LHCN-M2 (cell line): ENCODE measurements around the gene AGTRAP. TPM values are rescaled to one million over a fixed set of nuclear protein-coding genes. Genes with fewer than 3 reads are reported as not detected.

Experiments used
- DNase-seq: peaks from one replicate; pipeline ENCODE4 v3.0.0-alpha.2; 2012; ENCODE audit warnings: low read depth
- polyA plus RNA-seq: library from polyadenylated mRNA; unstranded; fragments of >200 nt; gene quantifications from one replicate; pipeline ENCODE4 v1.2.1, GENCODE V29; 2012; ENCODE audit warnings: missing spikeins
- total RNA-seq: library from RNA; depleted of rRNA; stranded (reverse); fragments of >200 nt; gene quantifications from 2 replicates; pipeline ENCODE4 v1.2.3, GENCODE V29; 2014; rRNA removed

Gene AGTRAP
- 35.8 and 39.4 TPM in 2 replicates for total RNA-seq
- 31.9 TPM for polyA plus RNA-seq

- peak; percentile 81 for DNase-seq
These were observed at the start of gene AGTRAP for GRCh38 chr1:11735854-11736745. AGTRAP (plus strand) TSS chr1:11736136; CDS start chr1:11736209, 73 bp downstream.

DNA sequence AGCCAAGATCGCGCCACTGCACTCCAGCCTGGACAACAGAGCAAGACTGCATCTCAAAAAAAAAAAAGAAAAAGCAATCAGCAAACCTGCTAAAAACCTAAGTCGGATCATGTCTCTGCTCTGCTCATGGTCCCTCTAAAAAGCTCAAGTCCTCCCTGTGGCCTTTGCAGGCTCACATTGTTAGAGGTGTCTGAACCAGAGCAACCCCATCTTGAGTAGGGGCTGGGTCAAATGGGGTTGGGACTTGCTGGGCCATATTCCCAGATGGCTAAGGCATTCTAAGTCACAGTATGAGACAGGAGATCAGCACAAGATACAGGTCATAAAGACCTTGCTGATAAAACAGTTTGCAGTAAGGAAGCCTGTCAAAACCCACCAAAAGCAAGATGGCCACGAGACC lies 47.4 kb upstream of the AGTRAP start:
- no peak for DNase-seq

GRCh38 chr1:11690397-11691301 lies 45.3 kb upstream of the AGTRAP start:
- DNase-seq = no peak

- no peak for DNase-seq
These were observed 44.5 kb upstream of the AGTRAP start, which contains the start of gene DRAXIN for GRCh38 chr1:11691302-11691914. DRAXIN (plus strand) TSS chr1:11691710; CDS start chr1:11706259, 14,549 bp downstream.

- DNase-seq = no peak
These were observed 43.8 kb upstream of the AGTRAP start for GRCh38 chr1:11691928-11692711.

DNA sequence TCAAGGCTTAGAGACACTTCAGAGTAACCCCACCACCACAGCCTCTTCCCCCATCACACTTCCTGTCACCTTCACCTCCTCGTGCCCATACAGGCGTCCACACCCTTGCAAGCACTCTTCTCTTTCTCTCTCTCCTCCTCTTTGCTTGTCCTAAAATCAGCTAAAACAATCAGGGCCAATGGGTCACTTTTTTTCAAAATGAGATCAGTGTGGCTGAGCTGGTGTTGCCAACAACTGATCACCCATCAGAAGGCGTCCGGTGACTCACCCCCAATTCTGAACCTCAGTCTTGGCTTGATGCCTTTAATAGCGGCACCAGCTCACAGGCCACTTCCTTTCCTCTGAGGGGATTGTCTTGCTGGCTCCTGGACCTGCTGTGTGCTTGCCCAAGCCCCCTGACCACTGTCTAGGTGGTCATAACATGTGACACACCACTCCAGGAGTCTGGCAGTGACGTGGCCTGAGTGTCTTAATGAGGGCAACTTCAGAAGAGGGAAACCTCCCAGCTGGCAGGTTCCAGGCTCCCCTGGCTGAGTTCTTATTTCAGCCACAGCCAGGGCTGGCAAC lies 42.8 kb upstream of the AGTRAP start:
- DNase-seq = peak; percentile 82

DNA sequence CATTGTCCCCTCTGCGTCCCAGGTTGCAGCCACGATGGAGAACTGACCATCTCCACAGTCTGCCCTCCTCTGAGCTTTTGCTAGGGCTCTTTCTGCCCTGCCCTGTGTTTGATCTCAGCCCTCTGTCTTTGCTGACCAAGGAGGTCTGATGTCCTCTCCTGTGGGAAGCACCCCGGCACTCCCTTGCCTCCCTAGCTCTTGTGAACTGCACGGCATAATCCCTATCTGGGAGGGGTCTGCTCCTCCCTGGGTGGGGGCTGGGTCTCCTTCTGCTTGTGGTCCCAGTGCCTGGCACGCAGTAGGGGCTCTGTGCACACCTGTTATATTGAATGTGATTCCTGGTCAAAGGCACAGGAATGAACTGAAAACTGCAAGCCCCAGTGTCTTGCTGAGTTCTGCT lies 42.0 kb upstream of the AGTRAP start:
- no peak for DNase-seq

DNA sequence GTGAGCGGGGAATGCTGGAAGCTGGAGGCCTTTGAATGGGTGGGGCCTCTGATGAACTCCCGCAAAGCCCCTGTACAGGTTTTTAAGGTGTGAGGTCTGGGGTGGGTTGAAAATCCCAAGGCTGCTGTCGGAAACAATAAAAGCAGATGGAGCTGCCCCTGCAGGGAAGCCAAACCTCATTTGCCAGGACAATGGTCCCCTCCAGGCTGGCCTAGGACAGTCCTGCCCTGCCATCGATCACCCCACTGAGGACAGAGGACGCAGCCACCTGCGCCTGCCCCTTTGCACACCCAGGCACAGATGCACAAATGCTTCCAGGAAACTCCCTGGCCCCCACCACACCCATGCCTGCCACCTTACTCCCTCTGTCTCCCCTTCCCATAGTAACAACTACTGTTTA lies 40.1 kb upstream of the AGTRAP start:
- DNase-seq = no peak

- DNase-seq = no peak
These were observed 38.6 kb upstream of the AGTRAP start for GRCh38 chr1:11697188-11697892.

- DNase-seq = no peak
These were observed 38.1 kb upstream of the AGTRAP start for GRCh38 chr1:11697893-11698210.

DNA sequence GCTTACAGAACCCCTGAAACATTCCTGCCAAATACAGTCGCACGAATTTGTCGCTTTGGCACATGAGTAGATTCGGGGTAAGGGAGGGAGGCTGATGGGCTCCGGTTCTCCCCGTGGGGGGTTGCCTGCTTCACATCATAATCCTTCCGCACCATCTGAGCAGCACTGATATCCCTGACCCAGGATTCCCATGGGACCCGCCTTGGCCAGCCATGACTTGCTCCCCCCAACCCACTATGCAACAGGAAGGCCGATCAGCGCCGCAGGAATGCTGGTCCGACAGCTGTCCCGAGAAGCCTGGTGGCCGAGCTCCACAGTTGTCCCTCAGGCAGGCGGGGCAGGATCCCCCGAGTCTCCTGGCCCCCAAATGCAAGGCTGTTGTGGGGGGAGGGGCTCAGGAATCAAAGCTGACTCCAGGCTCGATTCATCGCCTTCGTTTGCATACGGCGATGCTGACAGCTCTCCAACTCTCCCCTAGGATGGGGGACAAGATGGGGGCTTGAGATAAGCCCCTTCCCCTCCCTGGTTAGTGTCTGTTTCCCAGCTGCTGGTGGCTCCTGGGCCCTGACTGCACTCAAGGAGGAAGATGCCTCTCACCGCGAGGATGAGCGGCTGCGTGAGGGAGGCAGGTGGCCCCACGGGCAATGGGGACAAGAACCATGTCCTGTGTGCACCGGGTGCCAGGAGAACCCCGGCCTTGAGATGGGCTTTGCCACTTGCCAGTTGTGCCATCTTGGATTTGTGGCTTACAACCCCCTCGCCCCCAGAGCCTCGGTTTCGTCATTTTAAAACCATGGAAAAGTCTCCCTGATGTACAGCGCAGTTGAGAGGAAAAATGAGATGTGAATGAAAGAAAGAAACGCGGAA lies 35.1 kb upstream of the AGTRAP start:
- no peak for DNase-seq

GRCh38 chr1:11701551-11701961 lies 34.4 kb upstream of the AGTRAP start:
- DNase-seq = no peak

DNA sequence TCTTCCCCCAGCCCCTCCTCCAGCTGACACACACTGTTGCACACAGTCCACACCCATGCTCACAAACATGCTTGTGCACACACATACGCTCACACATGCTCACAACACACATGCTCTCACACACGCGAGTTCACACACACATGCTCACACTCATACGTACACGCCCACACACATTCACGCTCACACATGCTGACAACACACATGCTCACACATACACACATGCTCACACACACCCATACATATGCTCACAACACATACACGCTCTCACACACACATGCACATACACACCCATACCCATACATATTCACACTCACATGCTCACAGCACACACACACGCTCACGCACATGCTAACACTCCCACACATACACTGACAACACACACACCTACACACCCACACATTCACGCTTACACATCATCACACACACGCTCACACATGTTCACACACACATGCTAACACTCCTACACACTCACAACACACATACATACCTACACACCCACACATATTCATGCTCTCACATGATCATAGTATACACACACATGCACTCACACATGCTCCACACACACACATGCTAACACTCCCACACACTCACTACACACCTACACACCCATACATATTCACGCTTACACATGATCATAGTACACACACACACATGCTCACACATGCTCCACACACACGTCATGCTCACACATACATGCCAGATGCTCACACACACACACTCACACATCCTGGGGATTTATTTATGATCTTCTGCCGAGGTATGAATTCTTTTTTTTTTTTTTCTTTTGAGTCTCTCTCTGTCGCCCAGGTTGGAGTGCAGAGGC lies 33.7 kb upstream of the AGTRAP start:
- no peak for DNase-seq

- DNase-seq = no peak
These were observed 32.4 kb upstream of the AGTRAP start for GRCh38 chr1:11703357-11704193.

- no peak for DNase-seq
These were observed 31.8 kb upstream of the AGTRAP start for GRCh38 chr1:11704194-11704529.

DNA sequence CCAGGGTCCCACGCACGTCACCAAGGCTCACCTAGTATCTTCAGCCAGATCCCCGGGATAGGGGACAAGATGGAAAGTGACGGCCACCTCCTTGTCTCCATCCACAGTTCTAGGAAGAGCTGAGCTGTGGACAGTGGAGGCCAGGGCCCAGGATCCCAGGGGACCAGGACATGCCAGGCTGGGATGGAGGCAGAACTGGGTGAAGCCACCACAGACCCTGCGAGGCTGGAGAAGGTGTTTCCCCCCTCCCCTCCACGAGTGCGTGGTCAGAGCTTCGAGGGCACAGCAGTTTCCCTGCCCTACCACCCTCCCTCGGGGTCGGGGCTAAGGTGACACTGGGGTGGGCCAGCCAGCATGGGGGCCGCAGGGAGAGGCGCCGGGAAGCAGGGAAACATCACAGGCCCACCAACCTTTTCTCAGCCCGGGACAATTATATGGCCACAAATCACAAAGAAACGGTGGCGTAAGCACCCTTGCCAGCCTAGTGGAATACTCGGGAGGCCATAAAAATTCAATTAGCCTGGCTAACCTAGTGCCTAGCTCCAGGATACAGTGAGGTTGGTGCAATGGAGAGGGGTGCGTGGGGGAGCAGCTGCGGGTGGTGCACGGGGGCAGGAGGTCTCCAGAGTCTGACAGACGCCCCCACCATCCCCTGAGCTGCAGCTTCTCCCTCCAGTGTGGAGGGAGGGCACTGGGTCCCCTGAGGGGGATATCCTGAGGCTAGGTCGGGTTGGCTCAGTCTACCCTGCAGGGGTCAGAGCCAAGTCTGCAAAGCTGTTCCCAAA lies 31.1 kb upstream of the AGTRAP start:
- DNase-seq = no peak

DNA sequence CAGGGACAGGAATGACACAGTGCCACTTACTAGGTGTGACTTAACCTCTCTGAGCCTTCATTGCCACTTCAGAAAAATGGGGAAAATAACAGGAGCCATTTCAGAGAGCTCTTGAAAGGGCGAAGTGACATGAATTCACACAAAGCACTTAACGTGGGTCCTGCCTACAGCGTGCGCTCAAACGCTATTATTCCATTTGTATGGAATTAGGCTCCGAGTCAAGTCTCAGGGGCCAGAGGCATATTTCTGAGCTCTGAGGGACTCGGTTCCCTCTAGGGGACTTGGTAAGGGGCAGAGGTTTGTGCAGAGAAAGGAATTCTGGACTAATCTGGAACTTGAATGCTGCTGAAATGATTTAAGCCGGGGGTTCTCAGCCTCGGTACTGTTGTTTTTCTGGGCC lies 30.3 kb upstream of the AGTRAP start:
- no peak for DNase-seq
